HCT116 (cell line): ENCODE measurements around the gene CCDC14. TPM values are rescaled to one million over a fixed set of nuclear protein-coding genes. Genes with fewer than 3 reads are reported as not detected.

Experiments used
- ATAC-seq: fragments of 200-7000 bp; cut with Tn5 transposase; 2 replicates; pipeline ENCODE4 v1.9.1; 2020; ENCODE audit warnings: mild to moderate bottlenecking, moderate library complexity
- BruUV-seq: library from RNA; stranded (reverse); fragments of 400-500 nt; replicated peaks from 2 replicates; lab custom pipeline; 2021; lab: Mats Ljungman, UMichigan
- CTCF ChIA-PET: fragments of 300-600 bp; sonication (Branson Sonifier 250); formaldehyde crosslinking; loops from one replicate; lab custom pipeline; 2021; ENCODE audit warnings: antibody characterized with exemption; lab: Charles Lee
- POLR2A ChIA-PET: fragments of 300-600, 350-600 bp; sonication (Branson Sonifier 250); formaldehyde crosslinking; loops from one replicate; lab custom pipeline; 2021; ENCODE audit warnings: antibody characterized with exemption; lab: Charles Lee
- RAD21 ChIA-PET, 2 experiments: fragments of 300-600 bp; sonication (Branson Sonifier 250); formaldehyde crosslinking; loops; one replicate each; lab custom pipeline; 2023; ENCODE audit warnings: low total read pairs in 2 of 2; ENCODE audit not compliant: uncharacterized antibody in 2 of 2, unreplicated experiment in 2 of 2, low non-redundant PET in 1 of 2; lab: Charles Lee
- DNase-seq: peaks from one replicate; pipeline ENCODE4 v3.0.0-alpha.2; 2010; ENCODE audit warnings: low read depth, low spot score
- H2AFZ ChIP-seq: fragments of 200-600 bp; shearing (Covaris generic), sonication (generic); 2 replicates; pipeline ENCODE4 v1.6.1; 2017; ENCODE audit warnings: low read depth, mixed run types, mixed read lengths, antibody characterized with exemption, low read length; ENCODE audit not compliant: poor library complexity, severe bottlenecking
- H3K27ac ChIP-seq: 2 replicates; pipeline ENCODE4 v1.5.1; 2012; ENCODE audit warnings: low read depth, low read length
- H3K27me3 ChIP-seq: fragments of 200-600 bp; sonication (generic); 2 replicates; pipeline ENCODE4 v1.6.1; 2016; ENCODE audit warnings: mixed run types, low read length, mixed read lengths; ENCODE audit not compliant: insufficient read depth
- H3K36me3 ChIP-seq, 2 experiments: fragments of 200-500 bp in 1 of 2; fragments of 200-600 bp in 1 of 2; sonication (Bioruptor generic) in 1 of 2; sonication (generic) in 1 of 2; 2 replicates each; pipeline versions ENCODE4 v1.5.1 to v1.6.1; 2014 to 2016; ENCODE audit warnings: low read length in 2 of 2, inconsistent platforms in 1 of 2, mixed read lengths in 1 of 2, mixed run types in 1 of 2; ENCODE audit not compliant: insufficient read depth in 2 of 2, control insufficient read depth in 1 of 2
- H3K4me1 ChIP-seq, 2 experiments: fragments of 200-600 bp in 1 of 2; sonication (generic) in 1 of 2; 2 replicates each; pipeline versions ENCODE4 v1.5.1 to v1.6.1; 2012 to 2017; ENCODE audit warnings: low read length in 2 of 2, inconsistent platforms in 1 of 2, mild to moderate bottlenecking in 1 of 2, mixed read lengths in 1 of 2, mixed run types in 1 of 2, moderate library complexity in 1 of 2; ENCODE audit not compliant: insufficient read depth in 2 of 2, control insufficient read depth in 1 of 2
- H3K4me2 ChIP-seq: fragments of 200-600 bp; sonication (generic); 2 replicates; pipeline ENCODE4 v1.6.1; 2017; ENCODE audit warnings: mixed run types, low read length, mixed read lengths
- H3K4me3 ChIP-seq, 2 experiments: fragments of 200-600 bp in 1 of 2; sonication (generic) in 1 of 2; replicated peaks in 1 of 2; 2 replicates each; pipeline ENCODE4 v1.5.1; 2011 to 2016; ENCODE audit warnings: low read length in 2 of 2, control low read depth in 1 of 2, low read depth in 1 of 2, mild to moderate bottlenecking in 1 of 2, mixed read lengths in 1 of 2, mixed run types in 1 of 2
- H3K79me2 ChIP-seq: fragments of 200-600 bp; sonication (generic); 2 replicates; pipeline ENCODE4 v1.6.1; 2017; ENCODE audit warnings: mild to moderate bottlenecking, mixed run types, low read length, moderate library complexity, mixed read lengths; ENCODE audit not compliant: insufficient read depth
- H3K9ac ChIP-seq: fragments of 200-600 bp; sonication (generic); 2 replicates; pipeline ENCODE4 v1.6.1; 2016; ENCODE audit warnings: low read length, mixed read lengths
- H3K9me2 ChIP-seq: fragments of 200-600 bp; sonication (generic), shearing (Covaris generic); 2 replicates; pipeline ENCODE4 v1.6.1; 2017; ENCODE audit warnings: mixed run types, mild to moderate bottlenecking, moderate library complexity; ENCODE audit not compliant: insufficient read depth
- H3K9me3 ChIP-seq, 2 experiments: fragments of 200-500 bp in 1 of 2; fragments of 200-600 bp in 1 of 2; sonication (Bioruptor generic) in 1 of 2; sonication (generic) in 1 of 2; 2 replicates each; pipeline ENCODE4 v1.6.1; 2014 to 2017; ENCODE audit warnings: low read length in 2 of 2, mixed read lengths in 2 of 2, inconsistent platforms in 1 of 2, low read depth in 1 of 2, mild to moderate bottlenecking in 1 of 2, mixed run types in 1 of 2, moderate library complexity in 1 of 2; ENCODE audit not compliant: control insufficient read depth in 1 of 2, insufficient read depth in 1 of 2
- H4K20me1 ChIP-seq: fragments of 200-600 bp; sonication (generic), shearing (Covaris generic); 2 replicates; pipeline ENCODE4 v1.6.1; 2017; ENCODE audit warnings: mixed run types, mild to moderate bottlenecking, moderate library complexity; ENCODE audit not compliant: insufficient read depth
- CBX3 ChIP-seq: IDR thresholded peaks from 2 replicates; pipeline ENCODE4 v1.6.1; 2012; ENCODE audit warnings: low read depth
- CEBPB ChIP-seq: IDR thresholded peaks from 2 replicates; pipeline ENCODE4 v1.6.1; 2012; ENCODE audit warnings: low read depth
- EGR1 ChIP-seq: IDR thresholded peaks from 2 replicates; pipeline ENCODE4 v1.6.1; 2012; ENCODE audit warnings: low read depth
- ELF1 ChIP-seq: IDR thresholded peaks from 2 replicates; pipeline ENCODE4 v1.6.1; 2012; ENCODE audit warnings: low read depth, borderline replicate concordance
- EZH2 ChIP-seq: fragments of 200-600 bp; sonication (generic); IDR thresholded peaks from 2 replicates; pipeline ENCODE4 v1.6.1; 2017; ENCODE audit warnings: antibody characterized with exemption, mixed run types
- EZH2phosphoT487 ChIP-seq: fragments of 200-600 bp; IDR thresholded peaks from 2 replicates; pipeline ENCODE4 v1.6.1; 2018; ENCODE audit warnings: antibody characterized with exemption, borderline replicate concordance
- FOSL1 ChIP-seq: IDR thresholded peaks from 2 replicates; pipeline ENCODE4 v1.6.1; 2012; ENCODE audit warnings: low read depth
- JUND ChIP-seq: IDR thresholded peaks from 2 replicates; pipeline ENCODE4 v1.6.1; 2012
- POLR2A ChIP-seq: IDR thresholded peaks from 2 replicates; pipeline ENCODE4 v1.7.0; 2011; ENCODE audit warnings: borderline replicate concordance; ENCODE audit not compliant: insufficient read depth, insufficient read length; ENCODE audit errors: extremely low read depth
- POLR2AphosphoS5 ChIP-seq: IDR thresholded peaks from 2 replicates; pipeline ENCODE4 v1.6.1; 2011; ENCODE audit warnings: mild to moderate bottlenecking, low read depth, low read length, moderate library complexity
- SIN3A ChIP-seq: IDR thresholded peaks from 2 replicates; pipeline ENCODE4 v1.6.1; 2012; ENCODE audit warnings: low read depth
- SP1 ChIP-seq: IDR thresholded peaks from 2 replicates; pipeline ENCODE4 v1.6.1; 2012; ENCODE audit warnings: low read depth
- TCF7L2 ChIP-seq: IDR thresholded peaks from 2 replicates; pipeline ENCODE4 v1.7.0; 2011; ENCODE audit warnings: borderline replicate concordance, inconsistent platforms; ENCODE audit not compliant: insufficient read depth, insufficient read length; ENCODE audit errors: extremely low read depth
- ZFX ChIP-seq: fragments of 450-650 bp; IDR thresholded peaks from 2 replicates; pipeline ENCODE4 v1.6.1; 2017
- ZNF274 ChIP-seq: fragments of 200-500 bp; sonication (Bioruptor generic); IDR thresholded peaks from 2 replicates; pipeline ENCODE4 v1.6.1; 2014; ENCODE audit warnings: mild to moderate bottlenecking, low read depth, low read length, inconsistent platforms
- intact Hi-C: fragments of 100-400 bp; cut with micrococcal nuclease; formaldehyde crosslinking; loops from 2 replicates; pipeline ENCODE4 v1.10.0; 2022
- total RNA-seq: library from RNA; stranded (reverse); gene quantifications from one replicate; pipeline ENCODE4 v1.2.1, GENCODE V29; 2021; ENCODE audit not compliant: unreplicated experiment
- TF ChIP-seq, protein P1 (sequence below), 3 experiments: fragments of 200-600 bp in 1 of 3; sonication (generic) in 1 of 3; IDR thresholded peaks in 2 of 3; conservative IDR thresholded peaks in 1 of 3; 2 replicates each; pipeline ENCODE4 v1.5.1; 2012 to 2017; ENCODE audit warnings: low read depth in 2 of 3, low read length in 2 of 3, antibody characterized with exemption in 1 of 3, borderline replicate concordance in 1 of 3, control low read depth in 1 of 3, mild to moderate bottlenecking in 1 of 3, mixed read lengths in 1 of 3, mixed run types in 1 of 3, moderate library complexity in 1 of 3; ENCODE audit not compliant: insufficient read depth in 1 of 3
- TF ChIP-seq, protein P2 (sequence below): IDR thresholded peaks from 2 replicates; pipeline ENCODE4 v1.6.1; 2012
- TF ChIP-seq, protein P3 (sequence below): IDR thresholded peaks from 2 replicates; pipeline ENCODE4 v1.6.1; 2011; ENCODE audit warnings: mild to moderate bottlenecking, low read length, moderate library complexity; ENCODE audit not compliant: insufficient replicate concordance; ENCODE audit errors: extremely low read depth

Gene CCDC14
- total RNA-seq, 1 experiment from 2014 or later: 54.5 TPM

DNA sequence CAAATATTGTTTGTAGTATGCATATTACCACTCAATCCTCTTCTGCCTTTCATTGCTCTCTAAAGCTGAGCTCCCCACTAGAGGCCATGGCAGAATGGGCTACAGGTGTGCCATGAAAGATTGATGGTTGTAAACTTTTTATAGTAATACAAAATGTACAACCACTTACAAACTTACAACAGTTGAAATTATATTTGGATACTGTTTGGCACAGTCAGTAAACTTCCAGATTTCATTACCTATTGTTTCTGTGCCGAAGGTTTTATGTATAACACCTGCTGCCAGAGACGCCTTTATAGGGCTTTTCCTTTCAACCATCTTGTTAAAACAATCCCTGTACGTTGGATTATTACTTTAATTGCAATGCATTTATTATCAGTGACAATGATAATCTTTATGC, 23.9 kb upstream of the CCDC14 start (continued):
- TF ChIP-seq, protein P1, sequence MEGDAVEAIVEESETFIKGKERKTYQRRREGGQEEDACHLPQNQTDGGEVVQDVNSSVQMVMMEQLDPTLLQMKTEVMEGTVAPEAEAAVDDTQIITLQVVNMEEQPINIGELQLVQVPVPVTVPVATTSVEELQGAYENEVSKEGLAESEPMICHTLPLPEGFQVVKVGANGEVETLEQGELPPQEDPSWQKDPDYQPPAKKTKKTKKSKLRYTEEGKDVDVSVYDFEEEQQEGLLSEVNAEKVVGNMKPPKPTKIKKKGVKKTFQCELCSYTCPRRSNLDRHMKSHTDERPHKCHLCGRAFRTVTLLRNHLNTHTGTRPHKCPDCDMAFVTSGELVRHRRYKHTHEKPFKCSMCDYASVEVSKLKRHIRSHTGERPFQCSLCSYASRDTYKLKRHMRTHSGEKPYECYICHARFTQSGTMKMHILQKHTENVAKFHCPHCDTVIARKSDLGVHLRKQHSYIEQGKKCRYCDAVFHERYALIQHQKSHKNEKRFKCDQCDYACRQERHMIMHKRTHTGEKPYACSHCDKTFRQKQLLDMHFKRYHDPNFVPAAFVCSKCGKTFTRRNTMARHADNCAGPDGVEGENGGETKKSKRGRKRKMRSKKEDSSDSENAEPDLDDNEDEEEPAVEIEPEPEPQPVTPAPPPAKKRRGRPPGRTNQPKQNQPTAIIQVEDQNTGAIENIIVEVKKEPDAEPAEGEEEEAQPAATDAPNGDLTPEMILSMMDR (IDR thresholded peaks at IDR 0.05 in 2 of 3, conservative IDR thresholded peaks at IDR 0.05 in 1 of 3; ENCODE audit: borderline replicate concordance in 1 of 3, insufficient read depth in 1 of 3, low read depth in 2 of 3, low read length in 2 of 3): no peak
- TF ChIP-seq SP1 (no peak), ZFX (no peak), TCF7L2 (no peak), POLR2AphosphoS5 (no peak), CEBPB (no peak), EGR1 (no peak)

DNA sequence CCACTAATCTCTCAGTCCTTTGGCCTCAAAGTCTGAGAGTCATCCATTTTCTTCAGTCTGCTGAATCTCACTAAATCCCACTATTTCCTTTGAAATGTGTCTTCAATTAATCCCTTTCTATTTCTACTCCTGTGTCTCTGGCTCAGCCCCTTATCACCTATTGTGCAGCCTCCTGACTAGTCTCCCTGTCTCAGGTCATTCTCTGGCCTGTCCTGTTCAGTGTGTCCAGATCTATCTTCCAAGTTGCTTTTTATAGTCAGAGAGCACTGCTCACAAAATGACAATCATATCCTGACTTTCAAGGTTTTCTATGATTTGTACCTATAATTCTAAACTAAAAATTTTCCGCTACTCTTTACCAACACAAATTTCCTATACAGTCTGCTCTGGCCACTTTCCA, 23.3 kb upstream of the CCDC14 start:
- H3K27me3 ChIP-seq: peaks cover 6% of the 10 kb centered on the region; the same call in 1 of the 2 replicates
- TF ChIP-seq, protein P1 (IDR thresholded peaks at IDR 0.05 in 2 of 3, conservative IDR thresholded peaks at IDR 0.05 in 1 of 3; ENCODE audit: borderline replicate concordance in 1 of 3, insufficient read depth in 1 of 3, low read depth in 2 of 3, low read length in 2 of 3): no peak
- TF ChIP-seq EZH2phosphoT487: no peak
- TF ChIP-seq ZNF274: no peak
- no peak for TF ChIP-seq ELF1
- TF ChIP-seq CBX3: no peak
- no peak for TF ChIP-seq EZH2
- no peak for TF ChIP-seq FOSL1
- no peak for TF ChIP-seq EGR1
- TF ChIP-seq, protein P2, sequence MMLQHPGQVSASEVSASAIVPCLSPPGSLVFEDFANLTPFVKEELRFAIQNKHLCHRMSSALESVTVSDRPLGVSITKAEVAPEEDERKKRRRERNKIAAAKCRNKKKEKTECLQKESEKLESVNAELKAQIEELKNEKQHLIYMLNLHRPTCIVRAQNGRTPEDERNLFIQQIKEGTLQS: no peak
- TF ChIP-seq CEBPB: no peak
- TF ChIP-seq POLR2A: no peak
- no peak for TF ChIP-seq TCF7L2
- no peak for TF ChIP-seq SP1
- no peak for TF ChIP-seq SIN3A
- TF ChIP-seq, protein P3, sequence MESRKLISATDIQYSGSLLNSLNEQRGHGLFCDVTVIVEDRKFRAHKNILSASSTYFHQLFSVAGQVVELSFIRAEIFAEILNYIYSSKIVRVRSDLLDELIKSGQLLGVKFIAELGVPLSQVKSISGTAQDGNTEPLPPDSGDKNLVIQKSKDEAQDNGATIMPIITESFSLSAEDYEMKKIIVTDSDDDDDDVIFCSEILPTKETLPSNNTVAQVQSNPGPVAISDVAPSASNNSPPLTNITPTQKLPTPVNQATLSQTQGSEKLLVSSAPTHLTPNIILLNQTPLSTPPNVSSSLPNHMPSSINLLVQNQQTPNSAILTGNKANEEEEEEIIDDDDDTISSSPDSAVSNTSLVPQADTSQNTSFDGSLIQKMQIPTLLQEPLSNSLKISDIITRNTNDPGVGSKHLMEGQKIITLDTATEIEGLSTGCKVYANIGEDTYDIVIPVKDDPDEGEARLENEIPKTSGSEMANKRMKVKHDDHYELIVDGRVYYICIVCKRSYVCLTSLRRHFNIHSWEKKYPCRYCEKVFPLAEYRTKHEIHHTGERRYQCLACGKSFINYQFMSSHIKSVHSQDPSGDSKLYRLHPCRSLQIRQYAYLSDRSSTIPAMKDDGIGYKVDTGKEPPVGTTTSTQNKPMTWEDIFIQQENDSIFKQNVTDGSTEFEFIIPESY: no peak
- TF ChIP-seq JUND: no peak

More for the DNA sequence above, 23.3 kb upstream of the CCDC14 start:
- Histone ChIP-seq H2AFZ (no peak overlapping the region), H4K20me1 (no peaks in the 10 kb centered on the region), H3K79me2 (no peaks in the 10 kb centered on the region), H3K9me2 (no peaks in the 10 kb centered on the region), H3K9ac (no peak overlapping the region), H3K36me3 (no peaks in the 10 kb centered on the region), H3K4me1 (peaks cover 0 to 8% of the 10 kb centered on the region in 2 experiments; a peak in 1 of 4 replicates), H3K4me3 (no peak overlapping the region), H3K27ac (no peak overlapping the region), H3K4me2 (no peak overlapping the region), H3K9me3 (no peaks in the 10 kb centered on the region)
- ChIA-PET RAD21 (no interaction called here), CTCF (no interaction called here), POLR2A (no interaction called here)
- ATAC-seq (no peak), DNase-seq (no peak)
- BruUV-seq: no TSS peak
- intact Hi-C loops: no loop called here
